Stimulated activated CD8-positive, alpha-beta memory T cell treated with anti-CD3 and anti-CD28 coated beads, Interleukin-7, amount 100 ng/mL, for 4 hours (primary cell): ENCODE data around the gene BPGM.
"Not testable (repeated sequence)": the region's sequence is repeated elsewhere in the genome, so short reads cannot be mapped to it uniquely, and the experiment has no call there.

Experiments
- DNase-seq, 2 donors: peaks; one replicate each; pipeline ENCODE4 v3.0.0-alpha.2; 2020; ENCODE audit warnings: low read depth in 2 of 2

Gene BPGM

GRCh38 chr7:134632052-134632451 is 14.6 kb upstream of the BPGM start:
- DNase-seq, result no peak

DNA sequence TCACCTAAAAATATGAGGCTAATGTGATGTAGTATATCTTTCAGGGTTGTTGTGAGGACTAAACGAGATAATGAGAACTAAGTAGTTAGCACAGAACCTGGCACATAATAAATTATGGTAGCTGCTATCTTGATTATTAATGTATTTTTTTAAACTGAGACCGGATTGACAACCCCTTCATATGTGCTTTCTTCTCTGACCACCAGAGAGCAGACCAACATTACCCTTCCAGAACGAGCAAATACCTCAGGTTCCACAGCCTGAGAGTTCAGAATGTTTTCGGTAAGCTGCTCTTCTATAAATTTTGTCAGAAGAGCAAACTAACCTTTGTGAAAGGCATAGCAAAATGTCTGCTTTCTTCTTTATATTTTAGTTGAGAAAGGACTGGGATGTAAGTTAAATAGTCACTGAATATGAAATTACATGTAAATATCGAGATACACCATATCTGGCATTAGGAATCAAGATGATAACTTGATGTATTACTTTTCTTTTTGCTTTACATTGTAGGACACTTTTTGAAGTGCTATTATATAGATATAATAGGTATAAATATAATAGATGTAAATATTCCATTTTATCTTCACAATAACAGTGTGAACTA is 13.6 kb upstream of the BPGM start:
- DNase-seq, result peak in 1 of 2 donors; percentile 12

GRCh38 chr7:134636008-134636449 is 10.6 kb upstream of the BPGM start:
- no peak for DNase-seq

DNA sequence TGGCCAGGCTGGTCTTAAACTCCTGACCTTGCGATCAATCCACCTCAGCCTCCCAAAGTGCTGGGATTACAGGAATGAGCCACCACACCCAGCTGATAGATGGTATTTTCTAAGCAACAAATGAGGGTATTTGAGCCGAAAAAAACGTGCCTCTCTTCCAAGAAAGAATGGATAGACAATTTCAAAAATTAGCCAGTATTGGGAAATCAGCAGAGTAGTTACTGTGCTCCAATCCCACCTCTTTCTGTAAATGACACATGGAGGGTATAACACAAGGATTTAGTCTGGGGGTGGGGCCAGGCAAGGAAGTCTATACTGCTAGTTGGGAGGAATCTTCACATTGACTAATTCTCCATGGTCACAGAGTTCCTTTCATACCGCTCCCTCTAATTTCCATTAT is 9.2 kb upstream of the BPGM start:
- DNase-seq, result no peak

DNA sequence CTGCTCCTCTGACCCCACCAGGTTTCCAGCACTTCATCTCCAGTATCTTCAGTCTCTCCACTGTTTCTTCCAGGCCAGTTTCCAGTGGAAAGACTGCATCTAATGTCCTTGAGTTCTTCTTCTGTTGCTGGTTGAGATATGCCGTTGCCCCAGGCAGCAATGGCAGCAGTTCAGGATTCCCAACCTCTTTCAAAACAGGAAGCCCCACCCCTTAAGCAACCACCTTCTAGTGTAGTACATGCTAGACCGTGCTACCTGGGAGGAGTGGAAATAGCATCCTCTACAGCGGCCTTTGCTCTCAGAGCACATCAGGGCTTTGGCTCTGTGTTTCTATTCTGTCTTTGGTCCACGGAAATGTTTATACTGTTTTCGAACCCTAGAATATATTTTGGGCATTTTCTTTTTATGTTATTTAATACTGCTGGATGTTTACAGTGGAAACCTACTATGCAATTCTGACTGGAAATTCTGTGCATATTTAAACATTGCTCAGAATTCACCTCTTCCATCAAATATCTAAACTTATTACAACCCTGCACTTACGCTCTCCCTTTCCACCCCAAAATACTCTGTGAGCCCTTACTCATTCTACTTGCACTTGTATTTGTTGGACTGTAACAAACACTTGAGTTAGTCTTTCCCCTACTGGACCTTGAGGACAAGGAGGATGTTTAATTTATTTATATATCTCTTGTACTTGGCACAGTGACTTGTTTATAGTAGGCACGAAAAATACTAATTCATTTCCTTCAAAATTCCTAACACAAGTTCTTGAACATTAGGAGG is 8.5 kb upstream of the BPGM start:
- no peak for DNase-seq

GRCh38 chr7:134639061-134639460 is 7.6 kb upstream of the BPGM start:
- no peak for DNase-seq

- DNase-seq, result no peak
Observed at GRCh38 chr7:134639683-134640279, 6.9 kb upstream of the BPGM start.

GRCh38 chr7:134640842-134641715 is 5.6 kb upstream of the BPGM start:
- no peak for DNase-seq

DNA sequence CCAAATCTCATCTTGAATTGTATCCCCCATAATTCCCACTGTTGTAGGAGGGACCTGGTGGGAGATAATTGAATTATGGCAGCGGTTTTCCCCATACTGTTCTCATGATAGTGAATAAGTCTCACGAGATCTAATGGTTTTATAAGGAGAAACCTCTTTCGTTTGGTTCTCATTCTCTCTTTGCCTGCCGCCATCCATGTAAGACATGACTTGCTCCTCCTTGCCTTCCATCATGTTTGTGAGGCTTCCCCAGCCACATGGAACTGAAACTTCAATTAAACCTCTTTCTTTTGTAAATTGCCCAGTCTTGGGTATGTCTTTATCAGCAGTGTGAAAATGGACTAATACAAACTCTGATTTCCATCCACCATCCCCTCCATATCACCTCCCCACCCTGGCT is 4.7 kb upstream of the BPGM start:
- not testable (repeated sequence) for DNase-seq

GRCh38 chr7:134643131-134643530 is 3.5 kb upstream of the BPGM start:
- no peak for DNase-seq

DNA sequence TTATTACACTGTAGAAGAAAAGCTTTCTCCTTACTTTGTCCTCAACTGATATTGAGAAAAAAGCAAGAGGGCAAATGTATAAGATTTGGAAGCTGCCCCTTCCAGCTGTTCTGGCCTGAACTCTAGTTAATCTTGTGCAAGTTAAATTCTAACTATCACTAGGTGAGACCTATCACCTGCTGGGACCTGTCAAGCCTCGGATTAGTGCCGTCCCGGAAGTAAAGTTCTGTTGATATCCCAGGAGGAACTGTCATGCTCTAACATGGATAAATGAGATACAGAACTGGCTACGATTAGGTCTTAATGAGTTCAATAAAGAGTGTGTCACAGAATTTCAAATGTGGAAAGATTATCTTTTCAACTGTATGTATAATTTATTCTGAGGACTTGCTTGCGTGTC is 1.2 kb upstream of the BPGM start:
- no peak for DNase-seq

- DNase-seq, result no peak
Observed at GRCh38 chr7:134645935-134646334, 718 bp upstream of the BPGM start.

DNA sequence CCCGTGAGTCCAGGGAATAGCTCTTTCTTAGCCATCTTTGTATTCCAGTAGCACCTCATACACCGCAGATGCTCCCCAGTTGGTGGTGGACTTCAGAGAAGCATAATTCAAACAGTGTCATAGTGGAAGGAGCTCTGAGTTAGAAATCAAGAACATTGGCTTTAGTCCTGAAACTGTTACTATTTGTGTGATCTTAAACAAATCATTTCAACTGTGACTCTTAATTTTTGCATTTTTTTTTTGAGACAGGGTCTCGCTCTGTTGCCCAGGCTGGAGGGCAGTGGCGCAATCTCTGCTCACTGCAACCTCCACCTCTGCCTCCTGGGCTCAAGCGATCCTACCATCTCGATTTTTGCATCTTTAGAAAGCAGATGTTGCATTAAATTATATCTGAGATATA is 1.8 kb downstream of the BPGM start:
- no peak for DNase-seq

DNA sequence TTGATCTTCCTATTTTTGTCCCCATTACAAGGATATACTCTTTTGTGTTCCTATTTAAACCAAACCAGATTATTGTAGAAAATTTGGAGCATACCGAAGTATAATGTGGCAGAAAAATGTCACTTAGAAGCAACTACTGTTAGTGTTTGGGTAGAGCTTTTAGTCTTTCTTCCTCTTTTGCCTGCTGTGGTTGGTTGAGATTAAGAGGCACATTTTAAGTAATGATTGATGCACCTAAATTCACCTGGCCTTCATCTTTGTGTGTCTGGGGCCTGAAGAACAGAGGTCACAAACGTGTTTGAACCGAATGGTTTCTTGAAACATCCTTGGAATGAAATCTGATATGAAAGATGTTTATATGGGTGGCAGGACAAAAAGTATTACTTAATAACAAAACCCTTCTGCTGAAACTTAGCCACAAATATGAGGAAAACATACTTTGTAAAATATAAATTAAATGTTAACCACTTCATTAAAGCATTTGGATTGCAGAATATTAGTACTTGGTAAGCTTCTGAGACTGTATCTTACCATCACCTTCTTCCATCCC is 2.6 kb downstream of the BPGM start:
- DNase-seq, result no peak

GRCh38 chr7:134651991-134652390 is 5.3 kb downstream of the BPGM start:
- DNase-seq, result no peak

GRCh38 chr7:134654104-134654775 is 7.6 kb downstream of the BPGM start:
- no peak for DNase-seq

- no peak for DNase-seq
Observed at GRCh38 chr7:134657526-134657925, 10.9 kb downstream of the BPGM start.

- no peak for DNase-seq
Observed at GRCh38 chr7:134660242-134660785, 13.7 kb downstream of the BPGM start.

- DNase-seq, result no peak
Observed at GRCh38 chr7:134660961-134661376, 14.3 kb downstream of the BPGM start.

DNA sequence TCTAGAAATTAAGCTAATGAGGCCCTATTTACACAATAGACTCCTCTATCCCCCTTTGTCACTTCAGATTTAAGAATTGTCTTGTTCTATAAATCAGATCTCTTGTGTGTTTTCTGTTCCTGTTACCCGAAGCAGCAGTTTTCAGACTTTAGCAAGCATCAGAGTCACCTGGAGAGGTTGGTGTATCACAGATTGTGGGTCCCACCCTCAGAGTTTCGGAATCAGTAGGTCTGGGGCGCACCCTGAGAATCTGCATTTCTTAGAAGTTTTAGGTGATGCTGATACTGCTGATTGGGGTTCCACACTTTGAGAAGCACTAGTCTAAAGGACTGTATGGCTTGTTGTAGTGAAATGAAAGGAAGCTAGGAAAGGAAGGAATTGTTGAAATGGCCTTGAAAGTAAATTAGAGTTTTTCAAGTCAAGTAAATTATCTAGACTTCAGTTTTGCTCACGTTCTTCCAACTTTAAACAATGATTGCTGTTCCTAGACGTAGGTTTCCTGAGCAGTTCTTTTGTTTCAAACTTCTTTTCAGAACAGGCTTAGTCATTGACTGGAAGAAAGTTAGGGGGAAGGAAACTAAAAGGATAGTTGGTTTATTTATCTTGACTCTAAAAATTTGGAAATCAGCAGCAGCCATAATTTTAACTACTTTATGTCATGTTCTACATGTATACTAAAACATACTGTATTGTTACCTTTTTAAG is 15.7 kb downstream of the BPGM start:
- DNase-seq, result no peak
